IMR-90 (cell line): ENCODE data around the gene PDE11A. TPM values are rescaled to one million over a fixed set of nuclear protein-coding genes. Genes with fewer than 3 reads are reported as not detected.

Source experiments
- ATAC-seq: fragments of 200-7000 bp; cut with Tn5 transposase; 2 replicates; pipeline ENCODE4 v1.9.1; 2020; ENCODE audit warnings: low read depth, mild to moderate bottlenecking, moderate library complexity
- BruUV-seq: library from RNA; stranded (reverse); fragments of 400-500 nt; replicated peaks from 2 replicates; lab custom pipeline; 2021; lab: Mats Ljungman, UMichigan
- CTCF ChIA-PET: fragments of 300-600 bp; formaldehyde crosslinking; extraction: SDS; loops from one replicate; lab custom pipeline; 2021; ENCODE audit warnings: antibody characterized with exemption; lab: Yijun Ruan, JAX
- POLR2A ChIA-PET: fragments of 300-600 bp; sonication (Branson Sonifier 250); formaldehyde crosslinking; loops from one replicate; lab custom pipeline; 2022; ENCODE audit warnings: antibody characterized with exemption; ENCODE audit not compliant: unreplicated experiment; lab: Charles Lee
- DNase-seq: peaks from one replicate; pipeline ENCODE4 v3.0.0; 2013
- H2AFZ ChIP-seq: replicated peaks from 2 replicates; pipeline ENCODE3; 2013; ENCODE audit warnings: low read length, mild to moderate bottlenecking; ENCODE audit not compliant: poor library complexity
- H2AK5ac ChIP-seq: 2 replicates; pipeline ENCODE4 v1.6.1; 2013; ENCODE audit warnings: low read depth, low read length, inconsistent platforms
- H2AK9ac ChIP-seq: replicated peaks from 2 replicates; pipeline ENCODE3; 2013; ENCODE audit warnings: mild to moderate bottlenecking, low read depth, low read length, moderate library complexity; ENCODE audit not compliant: poor library complexity
- H2BK120ac ChIP-seq: 2 replicates; pipeline ENCODE4 v1.6.1; 2013; ENCODE audit warnings: low read depth, low read length, inconsistent platforms
- H2BK15ac ChIP-seq: 3 replicates; pipeline ENCODE4 v1.6.1; 2013; ENCODE audit warnings: low read depth, low read length, inconsistent platforms
- H2BK20ac ChIP-seq: 2 replicates; pipeline ENCODE4 v1.6.1; 2013; ENCODE audit warnings: low read depth, mild to moderate bottlenecking, inconsistent platforms, low read length, moderate library complexity
- H2BK5ac ChIP-seq: 2 replicates; pipeline ENCODE4 v1.6.1; 2013; ENCODE audit warnings: mild to moderate bottlenecking, low read depth, low read length, inconsistent platforms; ENCODE audit not compliant: poor library complexity, severe bottlenecking
- H3K14ac ChIP-seq: replicated peaks from 2 replicates; pipeline ENCODE4 v1.6.1; 2013; ENCODE audit warnings: low read depth, low read length, inconsistent platforms
- H3K18ac ChIP-seq: 2 replicates; pipeline ENCODE4 v1.6.1; 2013; ENCODE audit warnings: low read depth, low read length, control low read depth
- H3K23ac ChIP-seq: 2 replicates; pipeline ENCODE4 v1.6.1; 2013; ENCODE audit warnings: low read depth, low read length, inconsistent platforms
- H3K27ac ChIP-seq: 2 replicates; pipeline ENCODE4 v1.5.1; 2013; ENCODE audit warnings: mild to moderate bottlenecking, control low read depth, low read length; ENCODE audit not compliant: insufficient read depth
- H3K27me3 ChIP-seq: 2 replicates; pipeline ENCODE4 v1.6.1; 2013; ENCODE audit warnings: low read length; ENCODE audit not compliant: control insufficient read depth, insufficient read depth
- H3K36me3 ChIP-seq: 2 replicates; pipeline ENCODE4 v1.6.1; 2013; ENCODE audit warnings: low read length, mixed read lengths; ENCODE audit not compliant: control insufficient read depth, insufficient read depth
- H3K4ac ChIP-seq: 2 replicates; pipeline ENCODE4 v1.6.1; 2013; ENCODE audit warnings: low read depth, low read length, inconsistent platforms
- H3K4me1 ChIP-seq: 2 replicates; pipeline ENCODE4 v1.6.1; 2013; ENCODE audit warnings: low read length, mixed read lengths; ENCODE audit not compliant: control insufficient read depth, insufficient read depth
- H3K4me2 ChIP-seq: 2 replicates; pipeline ENCODE4 v1.6.1; 2013; ENCODE audit warnings: low read depth, mild to moderate bottlenecking, control low read depth, low read length, moderate library complexity
- H3K4me3 ChIP-seq: 2 replicates; pipeline ENCODE4 v1.5.1; 2013; ENCODE audit warnings: low read depth, mild to moderate bottlenecking, control low read depth, low read length, moderate library complexity; ENCODE audit not compliant: insufficient read depth
- H3K56ac ChIP-seq: 2 replicates; pipeline ENCODE4 v1.6.1; 2013; ENCODE audit warnings: low read length, inconsistent platforms; ENCODE audit not compliant: insufficient read depth; ENCODE audit errors: extremely low read depth
- H3K79me1 ChIP-seq, 2 experiments: 2 replicates each; pipeline ENCODE4 v1.6.1; 2013; ENCODE audit warnings: low read length in 2 of 2, inconsistent platforms in 1 of 2, low read depth in 1 of 2
- H3K9ac ChIP-seq: 2 replicates; pipeline ENCODE4 v1.6.1; 2013; ENCODE audit warnings: low read depth, low read length, control low read depth
- H3K9me1 ChIP-seq: 2 replicates; pipeline ENCODE4 v1.6.1; 2013; ENCODE audit warnings: low read length, inconsistent platforms; ENCODE audit not compliant: insufficient read depth
- H3K9me3 ChIP-seq: 2 replicates; pipeline ENCODE4 v1.6.1; 2013; ENCODE audit warnings: low read length; ENCODE audit not compliant: control insufficient read depth, insufficient read depth
- H4K20me1 ChIP-seq: 2 replicates; pipeline ENCODE4 v1.6.1; 2013; ENCODE audit warnings: low read length, inconsistent platforms; ENCODE audit not compliant: insufficient read depth
- H4K5ac ChIP-seq: 2 replicates; pipeline ENCODE4 v1.6.1; 2013; ENCODE audit warnings: mild to moderate bottlenecking, low read depth, low read length, control low read depth
- H4K8ac ChIP-seq, 2 experiments: 2 replicates each; pipeline ENCODE4 v1.6.1; 2013; ENCODE audit warnings: low read depth in 2 of 2, low read length in 2 of 2, control low read depth in 1 of 2, inconsistent platforms in 1 of 2
- H4K91ac ChIP-seq: 2 replicates; pipeline ENCODE4 v1.6.1; 2013; ENCODE audit warnings: low read depth, low read length, inconsistent platforms; ENCODE audit not compliant: insufficient read depth
- BHLHE40 ChIP-seq: fragments of 150-350 bp; IDR thresholded peaks from 2 replicates; pipeline ENCODE4 v1.6.1; 2016; ENCODE audit warnings: mild to moderate bottlenecking, low read depth, low read length
- CEBPB ChIP-seq: IDR thresholded peaks from 2 replicates; pipeline ENCODE4 v1.6.1; 2012; ENCODE audit warnings: low read depth, low read length, improper control_type of control experiment
- CHD1 ChIP-seq: IDR thresholded peaks from 2 replicates; pipeline ENCODE4 v1.6.1; 2012; ENCODE audit warnings: low read depth, low read length, improper control_type of control experiment
- ELK1 ChIP-seq: fragments of 150-350 bp; IDR thresholded peaks from 2 replicates; pipeline ENCODE4 v1.6.1; 2016; ENCODE audit warnings: low read depth, mild to moderate bottlenecking, low read length, moderate library complexity, borderline replicate concordance
- FOS ChIP-seq: fragments of 150-350 bp; IDR thresholded peaks from 2 replicates; pipeline ENCODE4 v1.6.1; 2016; ENCODE audit warnings: low read depth, low read length
- MAFK ChIP-seq: IDR thresholded peaks from 2 replicates; pipeline ENCODE4 v1.6.1; 2012; ENCODE audit warnings: low read depth, low read length, improper control_type of control experiment
- MAZ ChIP-seq: IDR thresholded peaks from 2 replicates; pipeline ENCODE4 v1.6.1; 2012; ENCODE audit warnings: low read depth, mild to moderate bottlenecking, low read length, improper control_type of control experiment, moderate library complexity, borderline replicate concordance
- MXI1 ChIP-seq: IDR thresholded peaks from 2 replicates; pipeline ENCODE4 v1.6.1; 2012; ENCODE audit warnings: low read depth, mild to moderate bottlenecking, low read length, moderate library complexity, borderline replicate concordance
- NFE2L2 ChIP-seq: fragments of 150-350 bp; IDR thresholded peaks from 2 replicates; pipeline ENCODE4 v1.6.1; 2016; ENCODE audit warnings: low read depth, mild to moderate bottlenecking, low read length
- POLR2A ChIP-seq: IDR thresholded peaks from 2 replicates; pipeline ENCODE4 v1.6.1; 2012; ENCODE audit warnings: mild to moderate bottlenecking, low read depth, low read length
- RAD21 ChIP-seq: IDR thresholded peaks from 2 replicates; pipeline ENCODE4 v1.6.1; 2012; ENCODE audit warnings: low read length, improper control_type of control experiment
- RCOR1 ChIP-seq: IDR thresholded peaks from 2 replicates; pipeline ENCODE4 v1.6.1; 2012; ENCODE audit warnings: mild to moderate bottlenecking, low read length, improper control_type of control experiment; ENCODE audit not compliant: insufficient replicate concordance
- RFX5 ChIP-seq: IDR thresholded peaks from 2 replicates; pipeline ENCODE4 v1.8.0; 2012; ENCODE audit warnings: low read depth, mild to moderate bottlenecking, low read length, moderate library complexity
- SMC3 ChIP-seq: fragments of 150-350 bp; IDR thresholded peaks from 2 replicates; pipeline ENCODE4 v1.6.1; 2016; ENCODE audit warnings: low read depth, mild to moderate bottlenecking, antibody characterized with exemption, low read length, moderate library complexity
- WGBS, 2 experiments: methylation state at CpG; one replicate each; pipeline versions ENCODE4 v1.1.5 to v1.1.7; 2013; ENCODE audit warnings: missing lambda C conversion rate in 2 of 2; ENCODE audit not compliant: insufficient read length in 1 of 2; ENCODE audit errors: extremely low coverage in 2 of 2; 5-methylcytosine and 5-hydroxymethylcytosine counted together
- dilution Hi-C: fragments of 300-500 bp; cut with HindIII; formaldehyde crosslinking; loops from one replicate; pipeline ENCODE4 v1.14.3; 2018; ENCODE audit warnings: low sequenced_read_pairs; ENCODE audit not compliant: unreplicated experiment
- in situ Hi-C: fragments of 300-500 bp; cut with MboI; formaldehyde crosslinking; loops from 3 replicates; pipeline ENCODE4 v1.14.3; 2019; ENCODE audit warnings: low sequenced_read_pairs, inconsistent platforms, mixed read lengths
- intact Hi-C: fragments of 100-400 bp; cut with micrococcal nuclease; formaldehyde crosslinking; loops from 2 replicates; pipeline ENCODE4 v1.10.0; 2022
- polyA plus RNA-seq, 3 experiments: library from polyadenylated mRNA; depleted of rRNA; stranded (reverse); fragments of >200 nt; gene quantifications; 2 replicates each; pipeline ENCODE4 v1.2.3, GENCODE V29; 2012; ENCODE audit warnings: low replicate concordance in 1 of 3
- total RNA-seq: library from RNA; depleted of rRNA; stranded (reverse); fragments of >200 nt; gene quantifications from 2 replicates; pipeline ENCODE4 v1.2.3, GENCODE V29; 2012
- TF ChIP-seq, protein P1 (sequence below): fragments of 150-350 bp; IDR thresholded peaks from 2 replicates; pipeline ENCODE4 v1.6.1; 2017; ENCODE audit warnings: mild to moderate bottlenecking, antibody characterized with exemption, low read length, low read depth
- TF ChIP-seq, protein P2 (sequence below): conservative IDR thresholded peaks from 2 replicates; pipeline ENCODE4 v1.5.1; 2012; ENCODE audit warnings: mild to moderate bottlenecking, low read depth, low read length, improper control_type of control experiment

Gene PDE11A
- total and polyA plus RNA-seq, 2 of the 4 experiments (the other 2 are of a cell fraction) = 0.21 to 0.72 TPM

- Histone ChIP-seq H2AK5ac (no peak overlapping the region), H2AK9ac (no peak overlapping the region), H3K9me1 (no peaks in the 10 kb centered on the region), H3K23ac (no peak overlapping the region), H4K8ac (no peak overlapping the region), H3K79me1 (no peaks in the 10 kb centered on the region), H4K5ac (no peak overlapping the region), H3K27ac (no peak overlapping the region), H2BK20ac (no peak overlapping the region), H3K36me3 (no peaks in the 10 kb centered on the region), H3K9me3 (no peaks in the 10 kb centered on the region), H3K9ac (no peak overlapping the region), H3K27me3 (no peaks in the 10 kb centered on the region), H3K18ac (no peak overlapping the region), H4K20me1 (no peaks in the 10 kb centered on the region), H3K4me2 (no peak overlapping the region), H2BK15ac (no peak overlapping the region), H3K4ac (no peak overlapping the region), H4K91ac (no peak overlapping the region), H2BK5ac (no peak overlapping the region), H3K14ac (no peak overlapping the region), H3K4me3 (no peak overlapping the region), H2AFZ (no peak overlapping the region), H2BK120ac (no peak overlapping the region), H3K4me1 (no peaks in the 10 kb centered on the region), H3K56ac (no peak overlapping the region)
- intact Hi-C loops = no loop called here
- in situ Hi-C loops = no loop called here
- DNase-seq (no peak), ATAC-seq (no peak)
- ChIA-PET CTCF (no interaction called here), POLR2A (no interaction called here)
- no TSS peak for BruUV-seq
- dilution Hi-C loops = no loop called here
- WGBS, 2 experiments = no CpG with 5 or more reads among the region's 1 CpG
- TF ChIP-seq MAFK (no peak), NFE2L2 (no peak), SMC3 (no peak), FOS (no peak), POLR2A (no peak), CHD1 (no peak), RFX5 (no peak), RAD21 (no peak), BHLHE40 (no peak), RCOR1 (no peak), ELK1 (no peak), MXI1 (no peak), MAZ (no peak), CEBPB (no peak)
- TF ChIP-seq, protein P1, sequence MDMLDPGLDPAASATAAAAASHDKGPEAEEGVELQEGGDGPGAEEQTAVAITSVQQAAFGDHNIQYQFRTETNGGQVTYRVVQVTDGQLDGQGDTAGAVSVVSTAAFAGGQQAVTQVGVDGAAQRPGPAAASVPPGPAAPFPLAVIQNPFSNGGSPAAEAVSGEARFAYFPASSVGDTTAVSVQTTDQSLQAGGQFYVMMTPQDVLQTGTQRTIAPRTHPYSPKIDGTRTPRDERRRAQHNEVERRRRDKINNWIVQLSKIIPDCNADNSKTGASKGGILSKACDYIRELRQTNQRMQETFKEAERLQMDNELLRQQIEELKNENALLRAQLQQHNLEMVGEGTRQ = no peak
- TF ChIP-seq, protein P2, sequence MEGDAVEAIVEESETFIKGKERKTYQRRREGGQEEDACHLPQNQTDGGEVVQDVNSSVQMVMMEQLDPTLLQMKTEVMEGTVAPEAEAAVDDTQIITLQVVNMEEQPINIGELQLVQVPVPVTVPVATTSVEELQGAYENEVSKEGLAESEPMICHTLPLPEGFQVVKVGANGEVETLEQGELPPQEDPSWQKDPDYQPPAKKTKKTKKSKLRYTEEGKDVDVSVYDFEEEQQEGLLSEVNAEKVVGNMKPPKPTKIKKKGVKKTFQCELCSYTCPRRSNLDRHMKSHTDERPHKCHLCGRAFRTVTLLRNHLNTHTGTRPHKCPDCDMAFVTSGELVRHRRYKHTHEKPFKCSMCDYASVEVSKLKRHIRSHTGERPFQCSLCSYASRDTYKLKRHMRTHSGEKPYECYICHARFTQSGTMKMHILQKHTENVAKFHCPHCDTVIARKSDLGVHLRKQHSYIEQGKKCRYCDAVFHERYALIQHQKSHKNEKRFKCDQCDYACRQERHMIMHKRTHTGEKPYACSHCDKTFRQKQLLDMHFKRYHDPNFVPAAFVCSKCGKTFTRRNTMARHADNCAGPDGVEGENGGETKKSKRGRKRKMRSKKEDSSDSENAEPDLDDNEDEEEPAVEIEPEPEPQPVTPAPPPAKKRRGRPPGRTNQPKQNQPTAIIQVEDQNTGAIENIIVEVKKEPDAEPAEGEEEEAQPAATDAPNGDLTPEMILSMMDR = no peak
Measured at GRCh38 chr2:177703159-177703558, 369.4 kb downstream of the PDE11A start.
